Measurements from ENCODE around the gene CAMTA1.
"Not testable (repeated sequence)": the region's sequence is repeated elsewhere in the genome, so short reads cannot be mapped to it uniquely, and the experiment has no call there.

DNA sequence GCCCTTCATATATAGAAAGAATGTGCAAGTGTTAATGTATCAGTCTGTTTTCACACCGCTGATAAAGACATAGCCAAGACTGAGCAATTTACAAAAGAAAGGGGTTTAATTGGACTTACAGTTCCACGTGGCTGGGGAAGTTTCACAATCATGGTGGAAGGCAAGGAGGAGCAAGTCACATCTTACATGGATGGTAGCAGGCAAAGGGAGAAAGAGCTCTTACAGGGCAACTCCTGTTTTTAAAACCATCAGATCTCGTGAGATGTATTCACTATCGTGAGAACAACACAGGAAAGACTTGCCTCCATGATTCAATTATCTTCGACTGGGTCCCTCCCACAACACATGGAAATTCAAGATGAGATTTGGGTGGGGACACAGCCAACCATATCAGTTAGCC is 907.8 kb downstream of the CAMTA1 start:
- TF ChIP-seq, protein P1, sequence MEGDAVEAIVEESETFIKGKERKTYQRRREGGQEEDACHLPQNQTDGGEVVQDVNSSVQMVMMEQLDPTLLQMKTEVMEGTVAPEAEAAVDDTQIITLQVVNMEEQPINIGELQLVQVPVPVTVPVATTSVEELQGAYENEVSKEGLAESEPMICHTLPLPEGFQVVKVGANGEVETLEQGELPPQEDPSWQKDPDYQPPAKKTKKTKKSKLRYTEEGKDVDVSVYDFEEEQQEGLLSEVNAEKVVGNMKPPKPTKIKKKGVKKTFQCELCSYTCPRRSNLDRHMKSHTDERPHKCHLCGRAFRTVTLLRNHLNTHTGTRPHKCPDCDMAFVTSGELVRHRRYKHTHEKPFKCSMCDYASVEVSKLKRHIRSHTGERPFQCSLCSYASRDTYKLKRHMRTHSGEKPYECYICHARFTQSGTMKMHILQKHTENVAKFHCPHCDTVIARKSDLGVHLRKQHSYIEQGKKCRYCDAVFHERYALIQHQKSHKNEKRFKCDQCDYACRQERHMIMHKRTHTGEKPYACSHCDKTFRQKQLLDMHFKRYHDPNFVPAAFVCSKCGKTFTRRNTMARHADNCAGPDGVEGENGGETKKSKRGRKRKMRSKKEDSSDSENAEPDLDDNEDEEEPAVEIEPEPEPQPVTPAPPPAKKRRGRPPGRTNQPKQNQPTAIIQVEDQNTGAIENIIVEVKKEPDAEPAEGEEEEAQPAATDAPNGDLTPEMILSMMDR (IDR thresholded peaks at IDR 0.05; ENCODE audit: borderline replicate concordance, extremely low read depth, low read length, poor library complexity, severe bottlenecking): not testable (repeated sequence)
- TF ChIP-seq EZH2 (IDR thresholded peaks at IDR 0.05; ENCODE audit: borderline replicate concordance, low read depth, low read length, severe bottlenecking): not testable (repeated sequence)

Measured in DND-41 (cell line).